ENCODE data around the gene ZNF624.

ZNF624 gene

DNA sequence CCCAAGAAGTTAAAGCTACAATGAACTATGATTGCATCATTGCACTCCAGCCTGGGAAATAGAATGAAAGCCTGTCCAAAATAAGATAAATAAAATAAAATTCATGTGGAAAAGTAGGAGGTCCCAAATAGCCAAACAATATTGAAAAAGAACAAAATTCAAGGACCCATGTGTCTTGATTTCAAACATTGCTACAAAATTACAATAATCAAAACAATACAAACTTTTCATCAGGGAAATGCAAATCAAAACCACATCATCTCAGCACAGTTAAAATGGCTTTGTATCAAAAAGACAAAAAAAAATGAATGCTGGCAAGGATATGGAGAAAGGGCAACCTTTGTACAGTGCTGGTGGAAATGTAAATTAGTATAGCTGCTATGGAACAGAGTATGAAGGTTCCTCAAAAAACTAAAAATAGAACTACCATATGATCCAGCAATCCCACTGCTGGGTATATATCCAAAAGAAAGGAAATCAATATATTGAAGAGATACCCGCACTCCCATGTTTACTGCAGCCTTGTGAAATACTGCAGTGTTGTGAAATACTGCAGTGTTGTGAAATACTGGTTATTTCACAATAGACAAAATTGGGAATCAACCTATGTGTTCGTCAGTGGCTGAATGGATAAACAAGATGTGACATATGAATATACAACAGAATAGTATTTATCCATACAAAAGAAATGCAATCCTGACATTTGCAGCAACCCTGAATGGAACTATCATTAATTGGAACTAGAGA, 60.1 kb downstream of the ZNF624 start:
- no peak for DNase-seq (ENCODE audit: low read depth in 3 of 3)

- DNase-seq (ENCODE audit: low read depth in 3 of 3), result peak; percentile 88 to 89 (median 88)
Observed at GRCh38 chr17:16589097-16589969, 64.3 kb downstream of the ZNF624 start.

GRCh38 chr17:16585796-16586195, 67.9 kb downstream of the ZNF624 start:
- no peak for DNase-seq (ENCODE audit: low read depth in 3 of 3)

GRCh38 chr17:16584273-16584995, 69.2 kb downstream of the ZNF624 start:
- DNase-seq (ENCODE audit: low read depth in 3 of 3), result peak; percentile 85 to 94 (median 89)

DNA sequence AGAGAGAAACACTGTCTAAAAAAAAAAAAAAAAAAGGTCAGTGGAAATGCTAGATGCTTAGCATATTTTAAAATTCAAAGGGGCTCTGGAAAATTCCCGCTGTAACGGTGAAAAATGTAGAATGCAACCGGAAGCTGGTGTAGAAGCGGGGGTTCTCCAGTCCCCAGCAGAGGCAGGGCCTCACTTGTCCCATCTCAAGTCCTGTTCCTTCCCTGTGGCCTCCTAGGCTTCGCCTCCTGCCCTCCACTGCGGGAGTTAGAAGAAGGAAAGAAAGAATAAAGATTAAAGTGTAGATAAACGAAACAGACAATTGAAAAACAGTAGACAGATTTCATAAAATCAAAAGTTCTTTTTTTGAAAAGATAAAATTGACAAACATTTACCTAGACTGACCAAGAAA, 69.9 kb downstream of the ZNF624 start:
- no peak for DNase-seq (ENCODE audit: low read depth in 3 of 3)

DNA sequence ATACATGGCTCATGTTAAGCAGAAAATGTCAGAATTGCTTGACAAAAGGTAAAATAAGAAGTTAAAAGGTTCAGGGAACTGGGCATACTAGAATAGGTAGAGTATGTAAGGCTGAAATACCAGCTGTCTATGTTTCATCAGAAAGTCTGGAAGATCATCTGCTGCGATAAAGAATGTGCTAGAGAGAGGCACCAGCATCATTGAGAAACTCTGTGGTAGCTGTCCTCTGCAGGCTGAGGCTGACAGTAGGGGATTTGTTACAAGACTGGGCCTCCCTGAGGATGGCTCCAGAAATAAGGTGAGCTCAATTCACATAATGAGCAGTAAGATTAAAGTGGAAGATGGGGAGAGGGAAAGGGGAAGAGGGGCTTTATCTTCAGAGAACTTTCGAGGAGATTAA, 80.2 kb downstream of the ZNF624 start:
- DNase-seq (ENCODE audit: low read depth in 3 of 3), result no peak
